ENCODE data around the gene FAM200B. TPM values are rescaled to one million over a fixed set of nuclear protein-coding genes. Genes with fewer than 3 reads are reported as not detected.
"Not testable (repeated sequence)": the region's sequence is repeated elsewhere in the genome, so short reads cannot be mapped to it uniquely, and the experiment has no call there.

The FAM200B gene
- total RNA-seq, 2 donors from 2014 or later = 38.9 to 52.5 TPM

GRCh38 chr4:15720851-15721250 is 39.2 kb downstream of the FAM200B start:
- no peak overlapping the region for H3K27ac ChIP-seq
- H3K4me1 ChIP-seq (replicated peaks) = no peaks in the 10 kb centered on the region
- H3K9me3 ChIP-seq = no peaks in the 10 kb centered on the region
- TF ChIP-seq CTCF (IDR thresholded peaks at IDR 0.05) (no peak), POLR2A (IDR thresholded peaks at IDR 0.05) (no peak), POLR2AphosphoS5 (IDR thresholded peaks at IDR 0.05) (no peak)
- no peaks in the 10 kb centered on the region for H3K27me3 ChIP-seq (replicated peaks; ENCODE audit: insufficient read depth)
- intact Hi-C loops (cut with DNase I) = no loop called here
- WGBS = 60% methylated on average over 2 of the region's 2 CpGs
- H3K36me3 ChIP-seq = no peaks in the 10 kb centered on the region
- H3K4me3 ChIP-seq = no peak overlapping the region
- no peak for DNase-seq (ENCODE audit: low spot score)

- no peak overlapping the region for H3K27ac ChIP-seq
- no peak overlapping the region for H3K4me3 ChIP-seq
- TF ChIP-seq POLR2AphosphoS5 (IDR thresholded peaks at IDR 0.05) = peak; percentile 29
- no peak for TF ChIP-seq POLR2A (IDR thresholded peaks at IDR 0.05)
- no peaks in the 10 kb centered on the region for H3K36me3 ChIP-seq
- H3K27me3 ChIP-seq (replicated peaks; ENCODE audit: insufficient read depth) = no peaks in the 10 kb centered on the region
- H3K9me3 ChIP-seq = no peaks in the 10 kb centered on the region
- DNase-seq (ENCODE audit: low spot score) = no peak
- intact Hi-C loops (cut with DNase I) = loop anchor here (5.0 kb wide), 1 partner anchor 248 kb away; no protein-coding TSS in a partner anchor
- 14% methylated on average over 4 of the region's 4 CpGs for WGBS
- no peaks in the 10 kb centered on the region for H3K4me1 ChIP-seq (replicated peaks)
Measured at GRCh38 chr4:15725608-15726007, 44.0 kb downstream of the FAM200B start.

GRCh38 chr4:15729910-15730533 is 48.4 kb downstream of the FAM200B start:
- Histone ChIP-seq H3K27ac (no peak overlapping the region), H3K4me3 (no peak overlapping the region)
- intact Hi-C loops (cut with DNase I) = loop anchor here (5.0 to 10.0 kb wide), 2 partner anchors 253 to 275 kb away; no protein-coding TSS in a partner anchor

GRCh38 chr4:15733061-15733460 is 51.4 kb downstream of the FAM200B start:
- H3K9me3 ChIP-seq; H3K4me3 ChIP-seq; H3K4me1 ChIP-seq (replicated peaks); H3K36me3 ChIP-seq; H3K27ac ChIP-seq; H3K27me3 ChIP-seq (replicated peaks; ENCODE audit: insufficient read depth); DNase-seq (ENCODE audit: low spot score): not testable (repeated sequence)
- 76% methylated on average over 5 of the region's 5 CpGs for WGBS
- intact Hi-C loops (cut with DNase I) = loop anchor here (10.0 kb wide), 1 partner anchor 272 kb away; no protein-coding TSS in a partner anchor

More at GRCh38 chr4:15729910-15730533, 48.4 kb downstream of the FAM200B start:
- H3K36me3 ChIP-seq = no peaks in the 10 kb centered on the region
- peak; percentile 27 for DNase-seq (ENCODE audit: low spot score)
- 11% methylated on average over 3 of the region's 3 CpGs for WGBS
- H3K9me3 ChIP-seq = no peaks in the 10 kb centered on the region
- TF ChIP-seq CTCF (IDR thresholded peaks at IDR 0.05) (peak; percentile 71 to 83 (median 78)), POLR2AphosphoS5 (IDR thresholded peaks at IDR 0.05) (no peak)
- no peaks in the 10 kb centered on the region for H3K27me3 ChIP-seq (replicated peaks; ENCODE audit: insufficient read depth)
- H3K4me1 ChIP-seq (replicated peaks) = no peaks in the 10 kb centered on the region

GRCh38 chr4:15735536-15735935 is 53.9 kb downstream of the FAM200B start:
- intact Hi-C loops (cut with DNase I) = loop anchor here (10.0 kb wide), 1 partner anchor 269 kb away; no protein-coding TSS in a partner anchor
- no peaks in the 10 kb centered on the region for H3K9me3 ChIP-seq
- no peak overlapping the region for H3K27ac ChIP-seq
- no peaks in the 10 kb centered on the region for H3K27me3 ChIP-seq (replicated peaks; ENCODE audit: insufficient read depth)
- no peak for TF ChIP-seq POLR2AphosphoS5 (IDR thresholded peaks at IDR 0.05)
- no peak for TF ChIP-seq POLR2A (IDR thresholded peaks at IDR 0.05)
- TF ChIP-seq CTCF (IDR thresholded peaks at IDR 0.05) = no peak
- no peaks in the 10 kb centered on the region for H3K36me3 ChIP-seq
- no peak overlapping the region for H3K4me3 ChIP-seq
- no peaks in the 10 kb centered on the region for H3K4me1 ChIP-seq (replicated peaks)
- WGBS = 78% methylated on average over 6 of the region's 6 CpGs
- DNase-seq (ENCODE audit: low spot score) = no peak

GRCh38 chr4:15736514-15737050 is 55.0 kb downstream of the FAM200B start:
- no peak overlapping the region for H3K27ac ChIP-seq
- no peak overlapping the region for H3K4me3 ChIP-seq
- TF ChIP-seq CTCF (IDR thresholded peaks at IDR 0.05) (no peak), POLR2AphosphoS5 (IDR thresholded peaks at IDR 0.05) (no peak), POLR2A (IDR thresholded peaks at IDR 0.05) (no peak)
- H3K9me3 ChIP-seq = no peaks in the 10 kb centered on the region
- 80% methylated on average over 4 of the region's 4 CpGs for WGBS
- no peaks in the 10 kb centered on the region for H3K36me3 ChIP-seq
- no peak for DNase-seq (ENCODE audit: low spot score)
- H3K4me1 ChIP-seq (replicated peaks) = no peaks in the 10 kb centered on the region
- H3K27me3 ChIP-seq (replicated peaks; ENCODE audit: insufficient read depth) = no peaks in the 10 kb centered on the region
- intact Hi-C loops (cut with DNase I) = loop anchor here (10.0 kb wide), 1 partner anchor 268 kb away; no protein-coding TSS in a partner anchor
